NCI-H2107 (cell line): ENCODE measurements around the gene SESN1.

Experiments used
- DNase-seq: peaks from one replicate; lab custom pipeline; 2025; lab: John Stamatoyannopoulos, UW

SESN1 gene

GRCh38 chr6:109060571-109060970 is 34.1 kb downstream of the SESN1 start:
- DNase-seq, result no peak

- DNase-seq, result no peak
These were observed 35.0 kb downstream of the SESN1 start for GRCh38 chr6:109059571-109060021.

- no peak for DNase-seq
These were observed 35.5 kb downstream of the SESN1 start for GRCh38 chr6:109059153-109059552.

- DNase-seq, result no peak
These were observed 36.0 kb downstream of the SESN1 start for GRCh38 chr6:109058620-109059019.

GRCh38 chr6:109056661-109057060 is 38.0 kb downstream of the SESN1 start:
- no peak for DNase-seq

GRCh38 chr6:109055771-109056235 is 38.8 kb downstream of the SESN1 start:
- no peak for DNase-seq

- no peak for DNase-seq
These were observed 41.3 kb downstream of the SESN1 start for GRCh38 chr6:109053336-109053735.

- DNase-seq, result no peak
These were observed 41.8 kb downstream of the SESN1 start for GRCh38 chr6:109052852-109053251.

GRCh38 chr6:109052018-109052651 is 42.5 kb downstream of the SESN1 start:
- no peak for DNase-seq

GRCh38 chr6:109051301-109052017 is 43.2 kb downstream of the SESN1 start:
- DNase-seq, result no peak

- no peak for DNase-seq
These were observed 44.1 kb downstream of the SESN1 start for GRCh38 chr6:109050447-109051102.

- DNase-seq, result no peak
These were observed 44.6 kb downstream of the SESN1 start for GRCh38 chr6:109050012-109050411.

- no peak for DNase-seq
These were observed 45.8 kb downstream of the SESN1 start for GRCh38 chr6:109048670-109049415.

GRCh38 chr6:109048176-109048575 is 46.5 kb downstream of the SESN1 start:
- DNase-seq, result no peak

GRCh38 chr6:109045493-109045892 is 49.2 kb downstream of the SESN1 start:
- DNase-seq, result no peak

- DNase-seq, result no peak
These were observed 54.9 kb downstream of the SESN1 start for GRCh38 chr6:109039795-109040194.

- no peak for DNase-seq
These were observed 55.7 kb downstream of the SESN1 start for GRCh38 chr6:109038837-109039398.

- DNase-seq, result no peak
These were observed 57.9 kb downstream of the SESN1 start for GRCh38 chr6:109036574-109037294.

GRCh38 chr6:109034526-109034925 is 60.1 kb downstream of the SESN1 start:
- no peak for DNase-seq

- DNase-seq, result no peak
These were observed 61.0 kb downstream of the SESN1 start for GRCh38 chr6:109033655-109034054.

- DNase-seq, result no peak
These were observed 63.2 kb downstream of the SESN1 start for GRCh38 chr6:109031416-109031815.
